GOT3 (cell line): ENCODE results near the gene HTRA3.

Experiments
- DNase-seq: peaks from one replicate; lab custom pipeline; 2025; ENCODE audit warnings: mixed read lengths; lab: John Stamatoyannopoulos, UW

Gene HTRA3

DNA sequence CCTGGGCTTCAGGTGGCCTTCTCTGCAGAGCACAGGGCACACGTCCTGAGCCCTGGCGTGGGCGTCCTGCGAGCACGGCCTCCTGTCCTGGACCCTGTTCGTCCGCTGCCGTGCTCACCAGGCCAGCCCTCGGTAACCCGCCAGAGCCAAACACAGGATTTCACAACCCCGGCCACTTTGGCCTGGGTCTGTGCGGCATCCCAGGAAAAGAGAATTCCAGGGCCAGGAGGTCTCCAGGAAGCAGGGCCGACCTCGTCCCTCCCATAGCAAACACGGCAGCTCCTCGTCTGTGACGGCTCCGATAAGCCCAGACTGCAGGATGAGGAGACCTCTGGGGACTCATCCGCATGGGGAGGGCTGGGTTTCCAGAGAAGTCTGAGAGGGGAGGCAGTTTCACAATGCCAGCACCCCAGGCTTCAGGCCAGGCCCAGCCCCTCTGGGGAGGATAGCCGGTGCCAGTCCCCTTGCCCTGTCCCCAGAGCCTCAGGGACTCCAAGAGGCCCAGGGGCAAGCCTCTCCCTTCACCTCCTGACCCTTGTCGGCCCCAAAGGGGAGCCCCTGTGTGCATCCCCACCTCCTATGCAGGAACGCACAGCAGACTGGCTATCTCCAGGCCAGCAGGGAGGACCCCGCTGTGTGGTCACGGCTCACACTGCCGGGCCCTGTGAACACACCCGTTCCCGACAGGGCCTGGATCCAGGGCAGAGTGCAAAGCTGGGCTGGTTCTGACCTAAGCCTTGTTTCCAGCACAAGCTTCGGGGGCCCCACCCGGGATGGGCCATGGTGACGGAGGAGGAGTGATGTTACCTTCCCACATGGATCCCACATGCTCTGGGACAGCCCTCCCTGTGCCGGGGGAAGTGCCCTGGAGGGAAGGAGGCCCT, 22.3 kb upstream of the HTRA3 start:
- DNase-seq: no peak

DNA sequence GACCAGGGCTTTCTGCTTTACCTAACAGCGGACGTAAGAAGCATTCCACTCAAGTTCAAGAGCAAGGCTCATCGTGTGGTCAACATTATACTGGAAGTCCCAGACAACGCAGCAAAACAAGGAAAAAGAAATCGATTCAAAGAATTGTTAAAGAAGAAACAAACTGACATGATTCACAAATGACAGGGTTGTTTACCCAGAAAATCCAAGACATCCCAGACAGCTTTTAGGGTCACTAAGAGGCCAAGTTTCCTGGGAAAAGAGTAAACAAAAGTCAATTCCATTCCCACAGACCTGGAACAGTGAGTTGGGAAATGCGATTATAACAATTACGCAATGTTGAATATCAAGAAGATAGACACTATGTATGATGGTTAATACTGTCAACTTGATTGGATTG, 21.5 kb upstream of the HTRA3 start:
- DNase-seq: no peak

DNA sequence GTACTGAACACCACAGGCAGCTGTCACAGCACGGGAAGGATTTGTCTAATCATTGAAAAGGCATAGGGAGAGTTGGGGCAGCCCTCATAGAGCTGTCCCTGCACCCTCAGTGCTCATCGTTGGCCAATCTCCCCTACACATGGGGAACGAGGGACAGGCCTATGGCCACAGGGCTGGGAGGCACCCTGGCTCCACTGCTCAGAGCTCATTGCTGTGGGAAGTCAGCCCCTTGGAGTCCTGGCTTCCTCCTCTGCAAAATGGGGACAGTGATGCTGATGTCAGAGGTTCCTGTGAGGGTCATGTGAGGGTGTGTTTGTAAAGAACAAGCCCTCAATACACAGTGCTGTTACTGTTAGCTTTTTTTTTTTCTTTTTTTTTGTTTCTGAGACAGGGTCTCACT, 19.3 kb upstream of the HTRA3 start:
- no peak for DNase-seq

DNA sequence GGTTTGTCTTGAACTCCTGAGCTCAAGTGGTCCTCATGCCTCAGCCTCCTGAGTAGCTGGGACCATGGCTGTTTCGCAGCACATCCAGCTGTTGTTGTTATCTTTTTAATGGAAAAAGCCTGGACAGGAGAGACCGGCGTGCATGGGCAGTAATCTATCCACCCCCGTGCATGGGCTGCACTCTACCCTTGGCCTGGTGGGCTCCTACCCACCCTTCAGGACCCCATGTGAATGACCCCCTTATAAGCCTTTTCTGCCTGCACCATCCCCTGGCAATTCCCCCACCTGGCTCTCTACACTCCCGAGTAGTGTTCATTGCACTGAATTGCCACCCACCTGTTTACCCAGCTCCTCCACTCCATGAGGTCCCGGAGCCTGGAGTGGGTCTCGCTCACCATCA, 18.9 kb upstream of the HTRA3 start:
- DNase-seq: no peak

DNA sequence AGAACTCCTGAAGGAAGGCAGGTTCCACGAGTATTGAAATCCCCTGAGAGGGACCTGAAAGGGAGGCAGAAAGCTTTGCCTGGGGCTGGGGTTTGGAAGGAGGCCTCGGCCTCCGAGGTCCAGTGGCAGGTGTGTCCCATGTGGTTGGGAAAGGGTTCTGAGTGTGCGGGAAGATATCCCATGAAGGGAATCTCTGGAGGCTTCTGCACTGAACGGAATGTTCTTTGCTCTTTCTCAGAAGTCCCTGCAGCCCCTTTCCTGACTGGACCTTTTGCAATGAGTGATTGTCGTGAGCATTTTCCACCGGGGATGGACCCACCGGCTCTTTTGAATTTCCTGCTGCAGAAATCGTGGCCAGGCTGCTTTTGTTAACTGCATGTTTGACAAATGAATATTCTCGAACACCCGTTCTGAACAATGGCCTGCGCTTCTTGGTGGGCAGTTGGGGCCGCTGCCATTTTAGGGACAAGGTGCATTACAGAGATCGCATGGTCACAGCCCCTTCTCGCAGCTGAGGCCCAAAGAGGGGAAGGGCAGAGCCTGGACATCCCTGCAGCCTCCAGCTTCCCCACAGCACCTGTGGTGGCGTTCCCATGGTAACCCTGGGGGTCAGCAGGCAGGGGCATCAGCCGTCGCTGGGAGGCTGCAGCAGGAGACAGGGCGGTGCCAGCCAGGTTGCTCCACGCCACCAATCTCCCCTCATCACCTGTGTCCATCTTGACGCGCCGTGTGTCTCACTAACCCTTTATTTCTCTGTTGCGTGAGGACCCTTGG, 18.3 kb upstream of the HTRA3 start:
- no peak for DNase-seq

DNA sequence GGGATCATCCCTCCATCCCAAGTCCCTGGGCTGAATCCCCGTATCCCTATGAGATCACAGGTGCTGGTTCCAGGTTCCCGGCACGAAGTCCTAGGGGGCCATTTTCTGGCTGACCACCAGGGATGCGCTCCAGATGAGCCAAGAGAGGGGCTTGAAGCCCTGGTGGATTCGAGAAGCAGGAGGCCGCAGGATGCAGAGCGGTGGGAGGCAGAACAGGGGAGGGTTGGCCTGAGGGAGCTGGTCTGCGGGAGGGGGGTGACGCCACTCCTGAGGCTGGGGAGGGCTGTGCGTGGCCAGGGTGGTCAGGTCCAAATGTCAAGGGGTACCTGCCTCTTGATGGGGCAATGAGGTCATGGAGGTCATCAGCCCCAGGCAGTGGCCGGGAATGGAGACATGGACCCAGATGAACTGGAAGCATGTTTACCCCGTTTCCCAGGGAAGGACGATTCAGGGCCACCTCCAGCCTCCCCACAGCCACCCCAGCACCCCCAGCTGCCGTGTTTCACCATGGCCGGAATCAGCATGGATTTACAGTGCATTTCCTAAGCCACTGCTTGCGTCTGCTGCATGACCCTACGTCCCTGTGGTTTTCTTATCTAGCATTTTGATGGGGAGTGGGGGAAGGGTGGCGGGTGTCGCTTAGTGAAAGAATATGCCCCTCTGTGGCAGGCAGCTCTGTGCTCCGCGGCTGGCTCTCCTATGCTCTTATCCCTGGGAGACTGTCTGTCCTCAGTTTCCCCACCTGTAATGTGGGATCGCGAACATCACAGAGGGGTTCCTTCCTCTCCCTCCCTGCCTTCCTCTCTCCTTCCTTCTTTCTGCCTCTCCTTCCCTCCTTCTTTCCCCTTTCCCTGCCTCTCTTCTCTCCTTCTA, 17.0 kb upstream of the HTRA3 start:
- no peak for DNase-seq

DNA sequence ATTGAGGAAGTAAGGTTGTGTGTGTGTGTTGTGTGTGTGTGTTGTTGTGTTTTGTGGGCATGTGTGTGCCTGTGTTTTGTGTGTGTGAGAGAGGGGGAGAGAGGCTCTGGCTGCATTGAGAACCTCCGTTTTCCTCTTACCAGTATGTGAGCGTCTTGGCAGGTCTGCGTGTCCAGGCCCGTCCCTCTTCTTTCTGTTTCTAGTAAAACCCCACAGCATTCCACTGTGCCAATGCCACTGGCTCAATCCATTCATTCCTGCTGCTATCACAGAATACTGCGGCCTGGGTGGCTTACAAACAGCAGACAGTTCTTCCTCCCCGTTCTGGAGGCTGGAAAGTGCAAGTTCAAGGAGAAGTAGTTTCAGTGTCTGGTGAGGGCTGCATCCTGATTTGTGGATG, 15.5 kb upstream of the HTRA3 start:
- DNase-seq: no peak

DNA sequence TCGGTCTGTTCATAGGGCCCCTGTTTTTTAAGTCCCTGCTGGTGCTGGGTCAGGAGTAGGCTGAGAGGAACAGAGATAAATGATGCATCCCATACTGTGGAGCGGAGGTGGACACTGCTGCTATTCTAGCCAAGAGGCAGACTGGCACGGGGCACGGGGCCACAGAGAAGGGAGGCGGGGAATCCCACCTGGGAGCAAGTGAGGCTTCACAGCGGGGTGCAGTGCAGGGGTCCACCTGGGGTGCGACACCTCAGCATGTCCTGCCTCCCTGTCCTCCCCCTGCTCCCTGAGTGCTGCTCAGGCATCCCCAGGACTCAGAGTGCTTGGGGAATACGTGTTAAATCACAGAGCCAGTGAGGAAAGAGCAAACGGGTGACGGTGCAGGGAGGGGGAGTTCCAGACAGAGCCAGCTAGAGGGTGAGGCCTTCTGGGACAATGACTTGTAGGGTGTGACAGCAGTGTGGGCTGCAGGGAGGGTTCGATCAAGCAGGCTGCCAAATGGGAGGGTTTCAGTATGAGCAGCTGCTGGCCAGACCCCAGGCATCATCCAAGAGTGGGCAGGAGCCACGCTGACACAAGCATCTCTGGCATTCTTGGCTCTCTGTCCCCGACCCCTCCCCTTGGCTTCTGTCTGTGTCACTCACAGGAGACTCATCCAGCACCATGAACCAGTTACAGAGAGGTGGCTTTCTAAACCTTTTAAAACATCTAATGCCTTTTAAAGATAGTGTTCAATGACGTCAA, 13.7 kb upstream of the HTRA3 start:
- DNase-seq: no peak

DNA sequence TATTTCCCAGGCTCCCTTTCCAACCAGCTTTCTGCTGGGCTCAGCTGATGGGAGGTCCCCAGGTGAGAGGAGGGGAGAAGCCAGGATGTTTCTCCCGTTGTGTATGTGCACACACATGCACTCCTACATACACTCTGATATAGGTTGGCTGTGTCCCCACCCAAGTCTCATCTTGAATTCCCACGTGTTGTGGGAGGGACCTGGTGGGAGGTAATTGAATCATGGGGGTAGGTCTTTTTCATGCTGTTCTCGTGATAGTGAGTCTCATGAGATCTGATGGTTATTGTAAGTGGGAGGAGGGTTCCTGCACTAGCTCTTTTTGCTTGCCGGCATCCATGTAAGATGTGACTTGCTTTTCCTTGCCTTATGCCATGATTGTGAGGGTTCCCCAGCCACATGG, 11.7 kb upstream of the HTRA3 start:
- DNase-seq: no peak

DNA sequence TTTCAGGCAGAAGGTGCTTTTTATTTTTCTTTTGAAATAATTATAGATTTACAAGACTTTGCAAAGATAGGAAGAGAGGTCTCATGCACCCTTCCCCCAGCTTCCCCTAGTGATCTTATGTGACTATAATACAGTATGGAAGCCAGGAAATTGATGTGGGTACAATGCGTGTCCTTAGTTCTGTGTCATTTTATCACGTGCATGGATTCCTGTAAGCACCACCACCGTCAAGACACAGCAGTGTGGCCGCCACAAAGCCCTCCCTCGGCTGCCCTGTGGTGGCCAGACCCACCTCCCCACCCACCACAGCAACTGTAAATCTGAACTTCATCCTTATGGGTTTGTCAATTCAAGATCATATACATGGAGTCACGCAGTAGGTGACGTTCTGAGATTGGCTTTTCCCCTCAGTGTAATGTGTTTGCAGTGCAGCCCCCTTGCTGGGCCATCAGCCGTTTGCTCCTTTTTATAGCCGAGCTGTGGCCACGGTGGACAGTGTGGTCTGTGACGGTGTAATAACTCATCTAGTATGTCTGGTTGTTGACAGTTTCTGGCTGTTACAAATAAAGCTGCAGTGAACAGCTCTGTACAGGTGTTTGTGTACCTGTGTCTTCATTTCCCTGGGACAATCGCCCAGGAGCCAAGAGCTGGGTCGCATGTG, 10.9 kb upstream of the HTRA3 start:
- DNase-seq: no peak

DNA sequence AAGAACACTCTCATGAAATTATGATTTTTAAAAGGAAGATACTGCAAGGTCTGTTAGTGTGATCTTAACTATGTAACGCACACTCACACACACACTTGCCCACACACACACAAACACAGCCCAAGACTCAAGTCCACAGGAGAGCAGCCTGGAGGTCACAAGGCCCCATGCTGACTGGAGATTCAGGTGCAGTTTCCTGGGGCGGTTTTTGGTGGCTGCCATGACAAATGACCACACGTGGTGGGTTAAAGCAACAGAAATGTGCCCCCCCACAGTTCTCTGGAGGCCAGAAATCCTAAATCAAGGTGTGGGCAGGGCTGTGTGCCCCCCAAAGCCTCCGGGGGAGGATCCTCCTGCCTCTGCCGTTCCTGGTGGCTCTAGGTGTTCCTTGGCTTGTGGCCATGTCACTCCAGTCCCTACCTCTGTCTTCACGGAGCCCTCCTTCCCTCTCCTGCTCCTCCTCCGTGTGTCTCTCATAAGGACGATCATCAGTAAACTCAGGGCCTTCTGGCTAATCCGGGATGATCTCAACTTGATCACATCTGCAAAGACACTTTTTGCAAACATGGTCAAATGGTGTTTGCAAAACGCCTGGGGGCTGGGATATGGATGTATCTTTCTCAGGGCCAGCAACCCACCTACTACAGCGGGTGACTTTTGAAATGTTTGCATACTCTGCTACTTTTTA, 9.7 kb upstream of the HTRA3 start:
- no peak for DNase-seq

DNA sequence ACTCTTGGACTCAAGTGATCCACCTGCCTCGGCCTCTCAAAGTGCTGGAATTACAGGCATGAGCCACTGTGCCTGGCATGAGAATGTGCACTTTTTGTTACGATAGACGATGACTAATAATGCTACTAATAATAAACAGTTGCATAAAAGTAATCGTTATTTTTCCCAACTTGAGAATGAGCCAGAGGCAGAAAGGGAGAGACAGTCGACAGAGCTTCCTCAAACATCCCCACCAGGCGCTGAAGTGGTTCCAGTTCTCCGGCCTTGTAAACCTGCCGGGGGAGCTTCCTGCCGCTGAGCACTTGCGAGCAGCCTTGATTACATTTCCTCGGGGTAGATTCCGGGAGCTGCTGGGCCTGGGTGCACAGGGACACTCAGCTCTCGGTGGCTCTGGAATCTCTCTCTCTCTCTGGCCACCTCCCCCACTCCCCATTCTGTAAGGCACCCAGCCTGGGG, 8.9 kb upstream of the HTRA3 start:
- DNase-seq: no peak

DNA sequence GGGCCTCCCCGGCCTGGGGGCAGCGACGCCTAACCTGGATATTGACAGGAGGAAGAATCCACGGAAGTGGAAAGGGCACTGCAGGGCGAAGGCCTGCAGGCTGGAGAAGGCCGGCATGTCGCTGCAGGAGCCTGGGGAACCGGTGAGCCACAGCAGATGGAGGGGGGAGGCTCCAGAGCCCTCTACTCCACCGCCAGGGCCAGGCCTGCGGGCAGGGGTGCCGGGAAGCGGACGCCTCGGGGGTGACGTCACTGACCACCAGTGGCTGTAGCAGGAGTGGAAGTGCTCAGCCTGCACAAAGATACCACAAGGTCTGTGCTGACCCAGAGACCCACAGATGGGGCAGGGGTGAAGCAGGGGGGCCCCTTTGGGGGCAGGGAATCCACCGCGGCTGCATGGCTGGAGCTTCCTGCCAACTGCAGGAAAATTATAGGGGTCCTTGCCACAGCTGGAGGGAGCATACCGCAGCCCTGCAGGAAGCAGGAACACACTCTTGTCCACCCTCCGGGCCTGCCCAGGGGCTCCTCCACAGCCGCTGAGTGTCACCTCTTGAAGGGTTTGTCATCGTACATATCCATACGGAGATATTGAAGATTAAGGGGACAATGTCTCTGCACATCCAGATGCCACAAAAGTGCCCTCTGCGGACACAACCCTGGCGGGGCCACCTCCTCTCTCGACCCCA, 7.6 kb upstream of the HTRA3 start:
- DNase-seq: no peak

DNA sequence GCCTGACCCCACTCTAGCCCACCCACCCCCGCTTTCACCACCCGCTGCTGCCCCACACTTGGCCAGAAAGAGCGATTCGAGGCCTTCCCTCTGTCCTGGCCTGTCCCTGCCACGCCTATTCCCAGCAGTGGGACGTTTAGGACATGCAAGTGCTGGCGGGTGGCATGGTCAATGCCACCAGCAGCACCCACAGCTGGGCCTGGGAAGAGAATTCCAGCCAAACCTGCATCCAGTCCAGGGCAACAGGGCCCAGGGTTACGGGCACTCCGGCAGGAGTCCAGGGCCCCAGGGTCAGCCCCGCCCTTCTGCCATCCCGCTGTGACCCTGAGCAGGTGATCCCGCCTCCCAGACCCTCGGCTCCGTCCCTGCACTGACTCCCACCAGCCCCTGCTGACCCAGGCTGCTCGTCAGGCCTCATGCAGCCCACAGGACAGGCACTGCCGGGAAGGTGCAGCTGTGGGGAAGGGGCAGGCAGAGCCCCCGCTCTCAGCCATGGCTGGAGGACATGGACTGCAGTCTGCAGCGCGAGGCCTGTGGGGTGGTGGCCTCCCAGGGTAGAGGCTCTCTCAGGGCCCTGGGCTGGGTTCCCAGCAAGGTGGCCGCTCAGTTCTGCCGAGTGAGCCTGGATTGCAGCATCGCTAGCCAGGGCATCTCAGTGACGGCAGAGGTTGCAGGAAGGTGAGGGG, 6.8 kb upstream of the HTRA3 start:
- DNase-seq: no peak

DNA sequence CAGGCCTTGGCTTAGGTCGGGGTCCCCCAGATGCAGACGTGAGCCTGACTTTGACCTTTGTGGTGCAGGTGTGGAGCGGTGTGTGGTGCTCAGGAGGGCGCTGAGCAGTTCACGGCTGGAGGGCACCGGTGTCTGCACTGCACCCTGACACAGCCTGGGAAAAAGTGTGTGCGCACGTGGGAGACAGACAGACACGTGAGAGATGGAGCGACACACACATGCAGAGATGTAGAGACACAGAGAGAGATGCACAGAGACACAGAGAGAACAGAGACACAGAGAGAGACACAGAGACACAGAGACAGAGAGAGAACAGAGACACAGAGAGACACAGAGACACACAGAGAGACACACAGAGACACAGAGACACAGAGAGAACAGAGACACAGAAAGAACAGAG, 6.2 kb upstream of the HTRA3 start:
- DNase-seq: no peak

DNA sequence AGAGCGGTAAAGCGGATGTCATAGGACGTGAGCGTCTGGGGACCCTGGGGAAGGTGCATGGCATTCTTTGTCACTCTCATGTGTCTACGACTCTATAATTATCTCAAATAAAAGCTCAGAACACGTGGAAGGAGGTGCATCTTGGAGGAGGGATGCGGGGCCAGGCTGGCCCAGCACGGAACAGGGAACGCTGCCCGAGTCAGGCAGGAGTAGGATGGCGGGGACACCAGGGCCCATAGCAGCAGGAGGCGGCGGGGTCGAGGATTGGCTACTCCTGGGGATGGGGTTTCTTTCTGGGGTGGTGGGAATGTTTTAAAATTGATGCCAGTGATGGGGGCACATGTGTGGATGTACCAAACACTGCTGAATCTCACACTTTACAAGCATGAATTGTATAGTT, 5.4 kb upstream of the HTRA3 start:
- DNase-seq: no peak

DNA sequence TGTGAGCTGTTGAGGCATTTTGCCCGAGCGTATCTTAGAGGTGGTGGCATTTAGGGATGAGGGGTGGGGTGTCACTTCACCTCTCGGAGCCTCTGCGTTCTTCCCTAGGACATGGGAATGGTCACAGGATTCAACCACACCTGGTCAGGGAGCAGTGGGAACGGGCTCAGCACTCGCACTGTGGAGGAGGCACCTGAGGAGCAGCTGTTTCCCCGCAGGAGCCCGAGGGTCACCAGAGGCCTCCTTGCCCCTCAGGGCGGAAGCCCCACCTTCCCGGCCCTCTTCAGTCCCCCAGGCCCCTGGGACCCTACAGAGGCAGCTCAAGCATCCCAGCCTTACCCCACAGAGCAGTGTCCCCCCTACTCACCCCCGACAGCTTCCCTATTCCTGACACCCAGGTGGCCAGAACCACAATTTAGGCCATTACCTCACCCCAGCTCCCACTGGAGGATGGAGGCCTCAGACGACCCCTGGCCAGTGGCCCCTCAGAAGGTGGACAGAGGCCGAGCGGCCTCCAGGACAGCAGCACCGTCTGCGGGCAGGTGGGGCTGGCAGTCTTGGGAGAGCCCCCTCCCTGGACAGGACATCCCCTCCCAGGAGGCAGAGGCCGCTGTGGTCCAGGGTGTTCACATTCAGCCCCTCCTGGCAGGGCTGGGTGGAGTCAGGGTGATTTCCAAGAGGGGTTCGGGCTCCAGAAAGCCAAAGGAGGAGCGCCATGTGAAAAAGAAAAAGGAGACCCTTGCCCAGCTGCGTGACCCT, 4.2 kb upstream of the HTRA3 start:
- DNase-seq: no peak

DNA sequence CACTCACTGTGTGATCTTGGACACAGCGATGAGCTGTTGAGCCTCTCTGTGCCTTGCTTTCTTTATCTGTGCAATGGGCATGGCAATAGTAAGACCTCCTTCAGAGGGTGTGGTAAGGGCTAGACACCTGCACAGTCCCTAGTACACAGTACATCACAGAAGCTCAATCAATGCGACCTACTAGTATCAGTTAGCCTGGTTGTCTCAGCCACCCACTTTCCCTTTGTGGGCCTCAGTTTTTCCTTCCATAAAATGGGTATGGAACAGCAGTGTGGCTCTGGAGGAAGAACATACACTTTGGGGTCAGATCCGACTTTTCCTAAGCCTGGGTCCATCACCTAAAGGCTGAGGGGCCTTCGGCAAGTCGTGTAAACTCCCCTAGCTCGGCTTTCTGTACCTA, 3.5 kb upstream of the HTRA3 start:
- DNase-seq: no peak

DNA sequence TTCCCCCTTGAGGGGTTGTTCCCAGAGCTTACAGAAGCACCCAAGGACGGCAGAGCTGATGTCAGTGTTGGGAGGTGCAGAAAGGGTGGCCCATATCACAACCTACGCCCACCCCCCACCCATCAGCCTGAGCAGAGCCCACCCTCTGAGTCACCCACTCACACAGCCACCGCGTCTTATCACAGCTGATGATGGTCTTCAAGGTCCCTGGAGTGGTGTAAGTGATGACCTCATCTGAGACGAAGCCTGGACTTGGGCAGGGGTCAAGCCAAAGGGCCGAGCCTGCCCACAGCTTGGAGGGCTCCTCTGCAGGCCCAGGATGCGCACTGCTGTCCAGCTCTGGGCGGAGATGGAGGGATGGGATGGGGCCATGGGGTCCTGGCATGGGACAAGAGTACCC, 3.0 kb upstream of the HTRA3 start:
- no peak for DNase-seq
